ENCODE results near the gene PCDH18.

- no peak for TF ChIP-seq CTCF (conservative IDR thresholded peaks at IDR 0.05)
- no peak for TF ChIP-seq EZH2 (IDR thresholded peaks at IDR 0.05; ENCODE audit: low read depth)
These were observed 55.9 kb downstream of the PCDH18 start for GRCh38 chr4:137476345-137476744.

All from PC-9 (cell line).